Adrenal gland (tissue), 12 donors: ENCODE data around the gene CES1. TPM values are rescaled to one million over a fixed set of nuclear protein-coding genes. Genes with fewer than 3 reads are reported as not detected.
A peak's percentile ranks its signal among the peaks of the same experiment; 100 is the strongest.

ENCODE experiments used
- DNase-seq, 7 donors: peaks; one replicate each; pipeline ENCODE4 v3.0.0-alpha.2; 2019 to 2020
- H3K27ac ChIP-seq, 5 donors: fragments of 200-600 bp; sonication (generic) in 4 of 5; 1 replicate in 3 of 5; 2 replicates in 2 of 5; pipeline versions ENCODE4 v1.5.1 to v1.8.0; 2016 to 2020; ENCODE audit warnings: mild to moderate bottlenecking in 1 of 5
- H3K27me3 ChIP-seq: fragments of 200-600 bp; 2 replicates; pipeline ENCODE4 v1.8.0; 2021
- H3K36me3 ChIP-seq, 2 donors: fragments of 200-600 bp; replicated peaks in 1 of 2; 1 replicate in 1 of 2; 2 replicates in 1 of 2; pipeline versions ENCODE4 v1.5.1 to v1.8.0; 2018 to 2022
- H3K4me1 ChIP-seq, 2 donors: fragments of 200-600 bp; replicated peaks in 1 of 2; 1 replicate in 1 of 2; 2 replicates in 1 of 2; pipeline versions ENCODE4 v1.5.1 to v1.8.0; 2018 to 2021
- H3K4me3 ChIP-seq, 4 donors: fragments of 200-600 bp; sonication (generic) in 3 of 4; one replicate each; pipeline ENCODE4 v1.5.1; 2016 to 2018
- H3K9me3 ChIP-seq, 3 donors: fragments of 200-600 bp; sonication (generic) in 1 of 3; replicated peaks in 1 of 3; 1 replicate in 2 of 3; 2 replicates in 1 of 3; pipeline versions ENCODE4 v1.5.1 to v1.8.0; 2016 to 2021
- POLR2A ChIP-seq, 2 donors: fragments of 450-650 bp; IDR thresholded peaks; one replicate each; pipeline ENCODE4 v1.6.1; 2017; ENCODE audit warnings: antibody characterized with exemption in 2 of 2, mild to moderate bottlenecking in 2 of 2, moderate library complexity in 1 of 2
- WGBS, 4 donors: extraction: QIAGEN DNeasy Blood & Tissue Kit in 2 of 4; methylation state at CpG; one replicate each; pipeline versions ENCODE4 v1.1.5 to v1.1.7; 2013 to 2017; 5-methylcytosine and 5-hydroxymethylcytosine counted together
- intact Hi-C, 2 donors: fragments of 100-400 bp; cut with DNase I; formaldehyde crosslinking; loops; one replicate each; pipeline versions ENCODE4 v1.14.1 to v1.15.0; 2022 to 2023
- polyA plus RNA-seq, 3 donors: library from polyadenylated mRNA; stranded (reverse); fragments of 200-250 nt in 2 of 3; fragments of 350-450 nt in 1 of 3; fragmentation: Illumina TruSeq in 1 of 3; extraction: RNeasy Lipid Tissue Mini Kit (QIAGEN cat#74804) in 1 of 3; gene quantifications; one replicate each; pipeline ENCODE4 v1.2.3, GENCODE V29; 2013 to 2014
- total RNA-seq, 9 donors: library from RNA; depleted of rRNA in 4 of 9; stranded (reverse); fragments of >200 nt in 4 of 9; fragments of 120-200 nt in 1 of 9; fragmentation: NEBNext Ultra II Directional in 1 of 9; extraction: Animal tissue kit (Norgen Biotek cat#: 25700) in 1 of 9; gene quantifications; one replicate each; pipeline versions ENCODE4 v1.1.0 to v1.2.4, GENCODE V29; 2013 to 2023
- TF ChIP-seq, protein P1 (sequence below), 6 experiments: fragments of 450-650 bp in 4 of 6; fragments of 200-600 bp in 2 of 6; sonication (generic) in 1 of 6; IDR thresholded peaks; 1 replicate in 5 of 6; 2 replicates in 1 of 6; pipeline versions ENCODE4 v1.5.1 to v1.8.0; 2016 to 2021; ENCODE audit warnings: antibody characterized with exemption in 6 of 6, mild to moderate bottlenecking in 2 of 6, moderate library complexity in 1 of 6
- donor health status: healthy with polysubstance abuse.
- donor health status: Bipolar disorder and iron deficiency.
- donor health status: DM: yes; HTN: yes; CAD: no.
- donor health status: DM: no; HTN: no; CAD: no.
- donor health status: DM: no; HTN: no; CAD: no.
- donor health status: DM: yes; HTN: yes; CAD: no.

Gene CES1
- total and polyA plus RNA-seq, 12 donors, result 0.11 to 103 (median 18.9) TPM

DNA sequence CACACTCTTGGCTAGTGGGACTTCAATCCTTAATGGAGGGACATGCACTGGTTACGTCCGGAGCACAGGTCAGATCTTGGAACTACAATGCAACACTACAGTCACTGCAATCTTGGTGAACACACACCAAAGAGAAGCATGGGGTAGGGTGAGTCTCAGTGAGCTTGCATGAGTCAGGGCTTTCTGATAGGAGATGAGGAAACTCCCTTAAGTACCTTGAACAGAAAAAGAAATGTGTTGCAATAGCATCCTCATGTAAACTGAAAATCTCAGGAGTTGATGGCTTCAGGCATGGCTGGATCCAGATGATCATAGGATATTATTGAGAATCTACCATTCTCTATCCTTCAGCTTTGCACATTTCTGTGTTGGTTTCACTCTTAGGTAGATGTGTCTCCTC is 54.1 kb downstream of the CES1 start:
- no peak for TF ChIP-seq POLR2A (IDR thresholded peaks at IDR 0.05)
- TF ChIP-seq, protein P1, sequence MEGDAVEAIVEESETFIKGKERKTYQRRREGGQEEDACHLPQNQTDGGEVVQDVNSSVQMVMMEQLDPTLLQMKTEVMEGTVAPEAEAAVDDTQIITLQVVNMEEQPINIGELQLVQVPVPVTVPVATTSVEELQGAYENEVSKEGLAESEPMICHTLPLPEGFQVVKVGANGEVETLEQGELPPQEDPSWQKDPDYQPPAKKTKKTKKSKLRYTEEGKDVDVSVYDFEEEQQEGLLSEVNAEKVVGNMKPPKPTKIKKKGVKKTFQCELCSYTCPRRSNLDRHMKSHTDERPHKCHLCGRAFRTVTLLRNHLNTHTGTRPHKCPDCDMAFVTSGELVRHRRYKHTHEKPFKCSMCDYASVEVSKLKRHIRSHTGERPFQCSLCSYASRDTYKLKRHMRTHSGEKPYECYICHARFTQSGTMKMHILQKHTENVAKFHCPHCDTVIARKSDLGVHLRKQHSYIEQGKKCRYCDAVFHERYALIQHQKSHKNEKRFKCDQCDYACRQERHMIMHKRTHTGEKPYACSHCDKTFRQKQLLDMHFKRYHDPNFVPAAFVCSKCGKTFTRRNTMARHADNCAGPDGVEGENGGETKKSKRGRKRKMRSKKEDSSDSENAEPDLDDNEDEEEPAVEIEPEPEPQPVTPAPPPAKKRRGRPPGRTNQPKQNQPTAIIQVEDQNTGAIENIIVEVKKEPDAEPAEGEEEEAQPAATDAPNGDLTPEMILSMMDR (IDR thresholded peaks at IDR 0.05), result no peak
- Histone ChIP-seq H3K36me3 (no peaks in the 10 kb centered on the region), H3K27me3 (no peaks in the 10 kb centered on the region), H3K27ac (no peak overlapping the region), H3K4me3 (no peak overlapping the region), H3K4me1 (no peaks in the 10 kb centered on the region), H3K9me3 (no peaks in the 10 kb centered on the region)
- no peak for DNase-seq
- intact Hi-C loops, result no loop called here
- WGBS, 4 donors, result 85 to 96% (median 87%) methylated on average over 2 of the region's 2 CpGs

DNA sequence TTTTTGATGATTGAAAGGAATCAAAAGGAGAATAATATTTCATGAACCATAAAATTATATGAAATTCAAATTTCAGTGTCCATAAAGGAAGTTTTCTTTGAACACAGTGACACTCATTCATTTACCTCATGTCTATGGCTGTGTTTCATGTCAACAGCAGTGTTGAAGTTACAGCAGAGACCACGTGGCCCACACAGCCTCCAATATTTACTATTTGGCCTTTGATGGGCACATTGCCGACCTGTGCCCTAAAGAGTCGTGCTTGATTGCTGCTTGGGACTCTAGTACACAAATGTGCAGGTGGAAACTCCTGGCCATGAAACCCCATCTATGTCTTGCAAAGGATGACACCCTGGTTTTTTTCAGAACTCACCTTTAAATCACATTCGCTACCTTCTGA is 57.0 kb downstream of the CES1 start:
- no peaks in the 10 kb centered on the region for H3K4me1 ChIP-seq
- intact Hi-C loops, result no loop called here
- 63 to 70% (median 66%) methylated on average over 3 to 4 of the region's 4 CpGs for WGBS, 4 donors
- H3K27me3 ChIP-seq, result no peaks in the 10 kb centered on the region
- no peaks in the 10 kb centered on the region for H3K36me3 ChIP-seq
- no peaks in the 10 kb centered on the region for H3K9me3 ChIP-seq
- peak in 1 of 7 donors; percentile 5 for DNase-seq
- no peak for TF ChIP-seq POLR2A (IDR thresholded peaks at IDR 0.05)
- no peak overlapping the region for H3K27ac ChIP-seq
- no peak overlapping the region for H3K4me3 ChIP-seq

DNA sequence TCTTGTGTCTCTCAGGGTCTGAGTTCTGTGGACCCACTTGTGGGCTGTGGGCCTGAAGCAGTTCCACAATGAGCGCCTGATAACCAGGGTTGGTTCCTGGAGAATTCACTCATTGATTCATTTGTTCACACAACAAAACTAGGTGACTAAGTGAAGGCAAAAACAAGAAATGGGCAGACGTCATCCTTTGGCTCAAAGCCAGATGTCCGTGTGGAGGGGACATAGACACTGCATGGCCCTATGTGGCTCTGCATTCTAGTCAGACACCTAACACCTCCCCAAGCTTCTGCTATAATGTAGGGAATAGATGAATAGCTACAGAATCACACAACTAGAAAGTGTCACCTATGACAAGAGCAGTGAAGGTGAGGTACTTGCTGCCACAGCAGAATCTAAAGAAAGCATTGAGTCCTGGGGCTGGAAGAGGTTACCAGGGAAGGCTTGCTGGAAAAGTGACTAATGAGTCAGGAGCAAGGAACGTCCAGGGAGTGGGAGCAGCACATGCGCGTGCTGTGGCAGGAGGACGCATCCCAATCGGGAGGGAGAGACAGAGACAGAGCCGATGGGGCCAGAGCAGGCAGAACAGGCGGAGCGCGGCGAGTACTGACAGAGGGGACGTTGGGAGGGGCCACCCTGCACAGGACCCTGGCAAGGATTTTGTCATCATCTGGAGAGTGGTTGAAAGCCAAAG is 58.9 kb downstream of the CES1 start:
- no peak overlapping the region for H3K4me3 ChIP-seq
- intact Hi-C loops, result no loop called here
- H3K36me3 ChIP-seq, result no peaks in the 10 kb centered on the region
- H3K9me3 ChIP-seq, result no peaks in the 10 kb centered on the region
- no peak for TF ChIP-seq POLR2A (IDR thresholded peaks at IDR 0.05)
- TF ChIP-seq, protein P1 (IDR thresholded peaks at IDR 0.05), result no peak
- H3K27me3 ChIP-seq, result no peaks in the 10 kb centered on the region
- WGBS, 4 donors, result 59 to 65% (median 63%) methylated on average over 14 of the region's 14 CpGs
- no peaks in the 10 kb centered on the region for H3K4me1 ChIP-seq
- H3K27ac ChIP-seq, result no peak overlapping the region
- DNase-seq, result peak in 1 of 7 donors; percentile 41

DNA sequence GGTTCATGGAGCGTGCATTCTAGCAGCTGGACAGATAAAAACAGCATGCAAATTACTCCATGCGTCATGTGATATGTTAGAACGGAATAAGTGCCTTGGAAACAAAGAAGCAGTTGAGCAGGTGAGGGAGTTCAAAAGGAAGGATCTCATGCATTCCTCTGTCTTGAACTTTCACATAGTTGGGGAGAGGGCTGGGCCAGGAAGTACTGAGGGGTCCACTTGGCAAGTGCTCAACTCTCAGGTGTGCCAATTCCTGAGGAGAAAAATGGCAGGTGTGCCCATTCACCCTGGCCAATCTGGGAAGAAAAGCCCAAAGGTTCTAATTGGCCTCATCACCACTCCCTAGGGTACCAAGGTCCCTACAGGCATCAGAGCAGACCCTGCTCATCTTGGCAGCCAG is 67.7 kb downstream of the CES1 start:
- intact Hi-C loops, result no loop called here
- no peak for DNase-seq
- no peaks in the 10 kb centered on the region for H3K27me3 ChIP-seq
- H3K27ac ChIP-seq, result no peak overlapping the region
- WGBS, 4 donors, result 32 to 58% (median 45%) methylated on average over 3 of the region's 3 CpGs
- H3K36me3 ChIP-seq, result no peaks in the 10 kb centered on the region
- H3K4me1 ChIP-seq, result no peaks in the 10 kb centered on the region
- no peak overlapping the region for H3K4me3 ChIP-seq
- no peak for TF ChIP-seq POLR2A (IDR thresholded peaks at IDR 0.05)
- TF ChIP-seq, protein P1 (IDR thresholded peaks at IDR 0.05), result no peak
- H3K9me3 ChIP-seq, result no peaks in the 10 kb centered on the region
